ENCODE measurements around the gene LMOD1. TPM values are rescaled to one million over a fixed set of nuclear protein-coding genes. Genes with fewer than 3 reads are reported as not detected.
"Not testable (repeated sequence)": the region's sequence is repeated elsewhere in the genome, so short reads cannot be mapped to it uniquely, and the experiment has no call there.

Gene LMOD1
- total RNA-seq, 1 donor from 2014 or later, result 0.19 TPM

- DNase-seq (ENCODE audit: low read depth, low spot score), result no peak
- Mint-ChIP-seq H3K36me3 (ENCODE audit: low read depth) (peaks cover 33% of the 10 kb centered on the region), H3K27ac (ENCODE audit: unreplicated experiment) (peak overlapping the region; percentile 55), H3K4me1 (peaks cover 11% of the 10 kb centered on the region), H3K9me3 (no peaks in the 10 kb centered on the region), H3K4me3 (no peak overlapping the region), H3K27me3 (ENCODE audit: low read depth) (no peaks in the 10 kb centered on the region)
- TF ChIP-seq, protein P1, sequence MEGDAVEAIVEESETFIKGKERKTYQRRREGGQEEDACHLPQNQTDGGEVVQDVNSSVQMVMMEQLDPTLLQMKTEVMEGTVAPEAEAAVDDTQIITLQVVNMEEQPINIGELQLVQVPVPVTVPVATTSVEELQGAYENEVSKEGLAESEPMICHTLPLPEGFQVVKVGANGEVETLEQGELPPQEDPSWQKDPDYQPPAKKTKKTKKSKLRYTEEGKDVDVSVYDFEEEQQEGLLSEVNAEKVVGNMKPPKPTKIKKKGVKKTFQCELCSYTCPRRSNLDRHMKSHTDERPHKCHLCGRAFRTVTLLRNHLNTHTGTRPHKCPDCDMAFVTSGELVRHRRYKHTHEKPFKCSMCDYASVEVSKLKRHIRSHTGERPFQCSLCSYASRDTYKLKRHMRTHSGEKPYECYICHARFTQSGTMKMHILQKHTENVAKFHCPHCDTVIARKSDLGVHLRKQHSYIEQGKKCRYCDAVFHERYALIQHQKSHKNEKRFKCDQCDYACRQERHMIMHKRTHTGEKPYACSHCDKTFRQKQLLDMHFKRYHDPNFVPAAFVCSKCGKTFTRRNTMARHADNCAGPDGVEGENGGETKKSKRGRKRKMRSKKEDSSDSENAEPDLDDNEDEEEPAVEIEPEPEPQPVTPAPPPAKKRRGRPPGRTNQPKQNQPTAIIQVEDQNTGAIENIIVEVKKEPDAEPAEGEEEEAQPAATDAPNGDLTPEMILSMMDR (conservative IDR thresholded peaks at IDR 0.05), result no peak
Observed at GRCh38 chr1:201874672-201875071, 71.7 kb downstream of the LMOD1 start.

DNA sequence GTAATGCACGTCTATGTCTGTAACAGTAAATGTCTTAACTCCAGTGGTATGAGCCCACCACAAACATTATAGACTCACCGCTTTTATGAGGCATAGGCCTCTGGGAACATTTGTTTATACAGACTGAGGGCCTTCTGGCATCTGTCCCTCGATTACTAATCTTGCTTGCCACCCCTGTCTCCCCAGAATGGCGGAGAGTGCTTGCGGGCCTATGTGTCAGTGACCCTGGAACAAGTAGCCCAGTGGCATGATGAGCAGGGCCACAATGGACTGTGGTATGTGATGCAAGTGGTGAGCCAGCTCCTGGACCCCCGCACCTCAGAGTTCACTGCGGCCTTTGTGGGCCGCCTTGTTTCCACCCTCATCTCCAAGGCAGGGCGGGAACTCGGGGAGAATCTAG, 76.0 kb downstream of the LMOD1 start:
- H3K36me3 Mint-ChIP-seq (ENCODE audit: low read depth), result peaks cover 41% of the 10 kb centered on the region
- peak overlapping the region; percentile 59 for H3K27ac Mint-ChIP-seq (ENCODE audit: unreplicated experiment)

GRCh38 chr1:201861448-201861847, 84.9 kb downstream of the LMOD1 start:
- TF ChIP-seq, protein P1 (conservative IDR thresholded peaks at IDR 0.05), result no peak
- Mint-ChIP-seq H3K4me1 (no peaks in the 10 kb centered on the region), H3K4me3 (no peak overlapping the region), H3K27ac (ENCODE audit: unreplicated experiment) (no peak overlapping the region), H3K36me3 (ENCODE audit: low read depth) (peaks cover 19% of the 10 kb centered on the region), H3K9me3 (no peaks in the 10 kb centered on the region), H3K27me3 (ENCODE audit: low read depth) (no peaks in the 10 kb centered on the region)
- DNase-seq (ENCODE audit: low read depth, low spot score), result no peak

More for the DNA sequence above, 76.0 kb downstream of the LMOD1 start:
- Mint-ChIP-seq H3K4me1 (no peaks in the 10 kb centered on the region), H3K9me3 (no peaks in the 10 kb centered on the region), H3K27me3 (ENCODE audit: low read depth) (no peaks in the 10 kb centered on the region), H3K4me3 (no peak overlapping the region)
- no peak for DNase-seq (ENCODE audit: low read depth, low spot score)
- TF ChIP-seq, protein P1 (conservative IDR thresholded peaks at IDR 0.05), result no peak

DNA sequence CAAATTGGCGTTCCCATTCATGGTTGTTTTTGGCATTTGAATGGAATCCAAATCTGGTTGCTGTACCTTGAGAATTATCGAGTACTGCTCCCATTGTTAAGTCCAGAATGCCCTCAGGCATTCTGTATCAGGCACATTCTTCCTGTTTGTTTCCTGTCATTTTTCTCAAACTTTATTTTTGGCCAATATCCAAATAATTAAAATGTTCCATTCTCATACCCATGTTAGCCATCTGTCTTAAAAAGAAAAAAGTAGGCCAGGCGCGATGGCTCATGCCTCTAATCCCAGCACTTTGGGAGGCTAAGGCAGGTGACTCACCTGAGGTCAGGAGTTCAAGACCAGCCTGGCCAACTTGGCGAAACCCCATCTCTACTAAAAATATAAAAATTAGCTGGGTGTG, 86.9 kb downstream of the LMOD1 start:
- Mint-ChIP-seq H3K27me3 (ENCODE audit: low read depth) (no peaks in the 10 kb centered on the region), H3K9me3 (no peaks in the 10 kb centered on the region), H3K4me1 (no peaks in the 10 kb centered on the region), H3K36me3 (ENCODE audit: low read depth) (peaks cover 24% of the 10 kb centered on the region), H3K4me3 (no peak overlapping the region), H3K27ac (ENCODE audit: unreplicated experiment) (no peak overlapping the region)
- no peak for DNase-seq (ENCODE audit: low read depth, low spot score)
- TF ChIP-seq, protein P1 (conservative IDR thresholded peaks at IDR 0.05), result no peak

DNA sequence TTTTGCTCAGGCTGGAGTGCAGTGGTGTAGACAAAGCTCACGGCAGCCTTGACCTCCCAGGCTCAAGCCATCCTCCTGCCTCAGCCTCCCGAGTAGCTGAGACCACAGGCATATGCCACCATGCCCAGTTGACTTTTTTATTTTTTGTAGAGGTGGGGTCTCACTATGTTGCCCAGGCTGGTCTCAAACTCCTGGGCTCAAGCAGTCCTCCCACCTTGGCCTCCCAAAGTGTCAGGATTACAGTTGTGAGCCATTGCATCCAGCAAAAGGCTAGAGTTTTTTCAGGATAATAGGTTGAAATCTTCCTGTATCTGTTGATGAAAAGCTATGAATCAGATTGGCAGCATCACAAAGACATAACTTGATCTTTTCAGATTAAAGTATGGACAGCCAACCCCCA, 89.6 kb downstream of the LMOD1 start:
- not testable (repeated sequence) for H3K4me1 Mint-ChIP-seq; DNase-seq (ENCODE audit: low read depth, low spot score); H3K9me3 Mint-ChIP-seq; H3K27me3 Mint-ChIP-seq (ENCODE audit: low read depth); H3K4me3 Mint-ChIP-seq
- peaks cover 26% of the 10 kb centered on the region for H3K36me3 Mint-ChIP-seq (ENCODE audit: low read depth)
- peak overlapping the region; percentile 23 for H3K27ac Mint-ChIP-seq (ENCODE audit: unreplicated experiment)

DNA sequence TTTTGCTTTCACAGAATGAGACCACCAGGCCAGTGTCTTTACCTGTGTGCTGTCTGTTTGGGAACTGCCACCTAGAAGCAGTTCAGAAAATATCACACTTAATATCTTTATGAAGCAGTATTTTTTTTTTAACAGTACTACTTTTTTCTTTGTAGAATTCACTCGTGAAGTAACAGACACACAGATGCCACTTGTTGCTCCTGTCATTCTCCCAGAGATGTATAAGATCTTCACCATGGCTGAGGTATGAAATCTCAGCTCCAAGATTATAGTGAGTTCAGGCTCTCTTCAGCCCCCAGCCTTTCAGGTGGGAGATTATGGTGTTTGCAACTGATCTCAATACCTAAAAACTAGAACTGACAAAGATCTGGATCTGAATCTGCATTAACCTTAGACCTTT, 94.4 kb downstream of the LMOD1 start:
- H3K4me1 Mint-ChIP-seq, result peaks cover 10% of the 10 kb centered on the region
- TF ChIP-seq, protein P1 (conservative IDR thresholded peaks at IDR 0.05), result no peak
- no peak overlapping the region for H3K4me3 Mint-ChIP-seq
- no peak overlapping the region for H3K27ac Mint-ChIP-seq (ENCODE audit: unreplicated experiment)
- no peak for DNase-seq (ENCODE audit: low read depth, low spot score)
- peaks cover 14% of the 10 kb centered on the region for H3K36me3 Mint-ChIP-seq (ENCODE audit: low read depth)
- no peaks in the 10 kb centered on the region for H3K9me3 Mint-ChIP-seq
- no peaks in the 10 kb centered on the region for H3K27me3 Mint-ChIP-seq (ENCODE audit: low read depth)
